Dedifferentiated amniotic fluid mesenchymal stem cell (primary cell): ENCODE measurements around the gene CPAMD8.

ENCODE experiments used
- DNase-seq: peaks from one replicate; pipeline ENCODE4 v3.0.0-alpha.2; 2016; ENCODE audit errors: extremely low spot score

The CPAMD8 gene

GRCh38 chr19:17026706-17027534, at the start of gene CPAMD8:
Gene CPAMD8, minus strand, starts transcription at chr19:17026810. Its CDS starts 168 bp downstream, at chr19:17026642.
- no peak for DNase-seq

- no peak for DNase-seq
Observed at GRCh38 chr19:17075864-17076542, 49.4 kb upstream of the CPAMD8 start.

- DNase-seq, result peak; percentile 99
Observed at GRCh38 chr19:17075035-17075863, 48.6 kb upstream of the CPAMD8 start, which contains the start of the genes HAUS8 and MYO9B. Gene HAUS8, minus strand, starts transcription at chr19:17075452. Its CDS starts 30 bp downstream, at chr19:17075422. Gene MYO9B, plus strand, starts transcription at chr19:17075777. Its CDS starts 25,941 bp downstream, at chr19:17101718.

GRCh38 chr19:17074634-17075034, 48.0 kb upstream of the CPAMD8 start:
- no peak for DNase-seq

GRCh38 chr19:17073869-17074633, 47.4 kb upstream of the CPAMD8 start:
- DNase-seq, result no peak

GRCh38 chr19:17070912-17071311, 44.3 kb upstream of the CPAMD8 start:
- DNase-seq, result no peak

GRCh38 chr19:17070421-17070820, 43.8 kb upstream of the CPAMD8 start:
- no peak for DNase-seq

GRCh38 chr19:17069193-17069592, 42.6 kb upstream of the CPAMD8 start:
- DNase-seq, result no peak

- no peak for DNase-seq
Observed at GRCh38 chr19:17063428-17063827, 36.8 kb upstream of the CPAMD8 start.

GRCh38 chr19:17061691-17062090, 35.1 kb upstream of the CPAMD8 start:
- DNase-seq, result no peak

- no peak for DNase-seq
Observed at GRCh38 chr19:17061205-17061604, 34.6 kb upstream of the CPAMD8 start.

- DNase-seq, result no peak
Observed at GRCh38 chr19:17060802-17061201, 34.2 kb upstream of the CPAMD8 start.

- DNase-seq, result no peak
Observed at GRCh38 chr19:17058236-17058635, 31.6 kb upstream of the CPAMD8 start.

- DNase-seq, result no peak
Observed at GRCh38 chr19:17055636-17056035, 29.0 kb upstream of the CPAMD8 start.

- DNase-seq, result no peak
Observed at GRCh38 chr19:17054746-17055145, 28.1 kb upstream of the CPAMD8 start.

GRCh38 chr19:17052439-17052838, 25.8 kb upstream of the CPAMD8 start:
- DNase-seq, result peak; percentile 27

- no peak for DNase-seq
Observed at GRCh38 chr19:17049711-17050280, 23.2 kb upstream of the CPAMD8 start.

- DNase-seq, result no peak
Observed at GRCh38 chr19:17048885-17049453, 22.4 kb upstream of the CPAMD8 start.

GRCh38 chr19:17045907-17046502, 19.4 kb upstream of the CPAMD8 start:
- no peak for DNase-seq

GRCh38 chr19:17043744-17044143, 17.1 kb upstream of the CPAMD8 start:
- DNase-seq, result no peak
